ENCODE measurements around the gene SH3GL2. TPM values are rescaled to one million over a fixed set of nuclear protein-coding genes. Genes with fewer than 3 reads are reported as not detected.

Gene SH3GL2
- total RNA-seq, 1 experiment from 2014 or later, result 1.1 TPM

DNA sequence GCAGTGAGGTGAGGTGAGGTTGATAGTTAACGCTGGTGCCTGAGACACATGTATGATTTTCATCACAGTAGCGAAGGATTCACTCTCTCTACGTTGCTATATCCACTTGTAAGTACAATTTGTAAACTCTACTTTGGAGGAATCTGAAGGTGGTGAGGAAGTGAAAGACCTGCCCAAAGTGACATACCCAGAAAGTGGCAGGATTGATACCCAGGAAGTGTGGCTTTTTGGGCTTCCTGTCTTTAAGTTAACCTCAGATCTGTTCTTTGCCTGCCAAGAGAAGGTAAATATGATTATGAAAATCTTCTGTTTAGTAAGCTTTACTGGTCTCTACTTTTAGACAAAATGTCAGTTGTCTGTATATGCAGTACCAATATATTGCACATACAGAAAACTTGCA lies 143.1 kb downstream of the SH3GL2 start:
- TF ChIP-seq CTCF (IDR thresholded peaks at IDR 0.05; ENCODE audit: unreplicated experiment), result no peak
- intact Hi-C loops (cut with micrococcal nuclease; ENCODE audit: unreplicated experiment), result no loop called here

GRCh38 chr9:17723656-17724055 lies 144.8 kb downstream of the SH3GL2 start:
- BruUV-seq (replicated peaks), result no TSS peak
- CTCF ChIA-PET, result no interaction called here
- Mint-ChIP-seq H3K27me3 (ENCODE audit: unreplicated experiment) (peaks cover 10% of the 10 kb centered on the region), H3K4me3 (ENCODE audit: low read depth, unreplicated experiment) (no peak overlapping the region), H3K9me3 (ENCODE audit: low read depth, unreplicated experiment) (peaks cover 3% of the 10 kb centered on the region), H3K36me3 (ENCODE audit: insufficient read depth, unreplicated experiment) (no peaks in the 10 kb centered on the region), H3K4me1 (ENCODE audit: low read depth, unreplicated experiment) (no peaks in the 10 kb centered on the region), H3K27ac (ENCODE audit: unreplicated experiment) (no peak overlapping the region)
- intact Hi-C loops (cut with micrococcal nuclease; ENCODE audit: unreplicated experiment), result no loop called here
- no peak for DNase-seq
- no peak for TF ChIP-seq CTCF (IDR thresholded peaks at IDR 0.05; ENCODE audit: unreplicated experiment)

More for the DNA sequence above, 143.1 kb downstream of the SH3GL2 start:
- H3K4me3 Mint-ChIP-seq (ENCODE audit: low read depth, unreplicated experiment), result no peak overlapping the region
- H3K9me3 Mint-ChIP-seq (ENCODE audit: low read depth, unreplicated experiment), result peaks cover 3% of the 10 kb centered on the region
- no TSS peak for BruUV-seq (replicated peaks)
- no peak overlapping the region for H3K27ac Mint-ChIP-seq (ENCODE audit: unreplicated experiment)
- no peak for DNase-seq
- no peaks in the 10 kb centered on the region for H3K36me3 Mint-ChIP-seq (ENCODE audit: insufficient read depth, unreplicated experiment)
- H3K4me1 Mint-ChIP-seq (ENCODE audit: low read depth, unreplicated experiment), result no peaks in the 10 kb centered on the region
- H3K27me3 Mint-ChIP-seq (ENCODE audit: unreplicated experiment), result peaks cover 11% of the 10 kb centered on the region
- CTCF ChIA-PET, result no interaction called here

DNA sequence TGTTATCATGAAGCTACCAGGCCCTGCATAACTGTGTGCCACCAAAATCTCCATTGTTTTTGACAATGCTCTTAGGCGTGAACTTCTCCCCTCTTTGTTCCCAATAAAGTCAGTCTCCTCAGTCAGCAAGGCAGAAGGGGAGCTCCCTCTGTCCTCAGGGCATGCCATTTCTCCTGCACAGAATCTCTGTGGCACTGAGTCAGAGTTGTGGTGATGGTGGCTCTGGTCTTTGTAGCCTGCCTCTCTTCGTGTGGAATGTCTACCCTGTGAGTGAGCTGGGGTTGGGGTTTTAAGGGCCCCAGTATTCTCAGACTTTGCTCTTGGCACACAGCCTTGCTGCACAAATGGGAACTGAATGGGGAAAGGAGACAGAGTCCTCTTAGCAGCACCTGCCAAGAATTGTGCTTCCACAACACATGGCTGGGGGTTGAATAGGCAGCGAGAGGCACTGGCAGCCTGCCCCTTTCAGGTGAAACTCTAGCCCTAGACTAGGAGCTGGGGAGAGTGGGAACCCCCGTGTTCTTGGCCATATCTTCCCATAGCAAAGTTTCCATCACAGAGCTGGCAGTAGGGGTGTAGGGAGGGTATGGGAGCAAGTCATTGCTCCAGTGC lies 146.6 kb downstream of the SH3GL2 start:
- DNase-seq, result no peak
- BruUV-seq (replicated peaks), result no TSS peak
- no peak overlapping the region for H3K27ac Mint-ChIP-seq (ENCODE audit: unreplicated experiment)
- intact Hi-C loops (cut with micrococcal nuclease; ENCODE audit: unreplicated experiment), result no loop called here
- TF ChIP-seq CTCF (IDR thresholded peaks at IDR 0.05; ENCODE audit: unreplicated experiment), result no peak
- CTCF ChIA-PET, result no interaction called here
- peaks cover 3% of the 10 kb centered on the region for H3K9me3 Mint-ChIP-seq (ENCODE audit: low read depth, unreplicated experiment)
- peaks cover 16% of the 10 kb centered on the region for H3K27me3 Mint-ChIP-seq (ENCODE audit: unreplicated experiment)
- H3K4me3 Mint-ChIP-seq (ENCODE audit: low read depth, unreplicated experiment), result no peak overlapping the region
- H3K36me3 Mint-ChIP-seq (ENCODE audit: insufficient read depth, unreplicated experiment), result no peaks in the 10 kb centered on the region
- H3K4me1 Mint-ChIP-seq (ENCODE audit: low read depth, unreplicated experiment), result no peaks in the 10 kb centered on the region

- H3K4me1 Mint-ChIP-seq (ENCODE audit: low read depth, unreplicated experiment), result no peaks in the 10 kb centered on the region
- TF ChIP-seq CTCF (IDR thresholded peaks at IDR 0.05; ENCODE audit: unreplicated experiment), result no peak
- peaks cover 3% of the 10 kb centered on the region for H3K9me3 Mint-ChIP-seq (ENCODE audit: low read depth, unreplicated experiment)
- no peaks in the 10 kb centered on the region for H3K36me3 Mint-ChIP-seq (ENCODE audit: insufficient read depth, unreplicated experiment)
- no TSS peak for BruUV-seq (replicated peaks)
- CTCF ChIA-PET, result no interaction called here
- DNase-seq, result no peak
- H3K27ac Mint-ChIP-seq (ENCODE audit: unreplicated experiment), result no peak overlapping the region
- no peak overlapping the region for H3K4me3 Mint-ChIP-seq (ENCODE audit: low read depth, unreplicated experiment)
- intact Hi-C loops (cut with micrococcal nuclease; ENCODE audit: unreplicated experiment), result no loop called here
- H3K27me3 Mint-ChIP-seq (ENCODE audit: unreplicated experiment), result peaks cover 24% of the 10 kb centered on the region
These were observed 147.4 kb downstream of the SH3GL2 start for GRCh38 chr9:17726298-17726697.
